CD4-positive, alpha-beta T cell (primary cell): Measurements from ENCODE around the gene VEGFA. TPM values are rescaled to one million over a fixed set of nuclear protein-coding genes. Genes with fewer than 3 reads are reported as not detected.

ENCODE experiments used
- ATAC-seq: fragments of 200-7000 bp; cut with Tn5 transposase; one replicate; pipeline ENCODE4 v1.10.0; 2022; ENCODE audit warnings: mild to moderate bottlenecking; ENCODE audit not compliant: poor library complexity
- CTCF ChIA-PET: fragments of 350-600 bp; sonication (Branson Sonifier 250); formaldehyde crosslinking; loops from one replicate; lab custom pipeline; 2021; ENCODE audit warnings: antibody characterized with exemption, inconsistent platforms; lab: Charles Lee
- POLR2A ChIA-PET: fragments of 350-600 bp; sonication (Branson Sonifier 250); formaldehyde crosslinking; loops from one replicate; lab custom pipeline; 2021; ENCODE audit warnings: antibody characterized with exemption, inconsistent platforms; lab: Charles Lee
- DNase-seq, 14 experiments: peaks; one replicate each; pipeline ENCODE4 v3.0.0-alpha.2; 2013 to 2020; ENCODE audit warnings: mixed read lengths in 2 of 14
- H3K27ac ChIP-seq, 2 donors: one replicate each; pipeline versions ENCODE4 v1.5.1 to v1.7.0; 2013; ENCODE audit warnings: low read length in 2 of 2, low read depth in 1 of 2, mild to moderate bottlenecking in 1 of 2
- H3K27me3 ChIP-seq, 2 experiments: 1 replicate in 1 of 2; 2 replicates in 1 of 2; pipeline versions ENCODE4 v1.6.1 to v1.7.0; 2013; ENCODE audit warnings: low read length in 2 of 2, control low read depth in 1 of 2, mild to moderate bottlenecking in 1 of 2, moderate library complexity in 1 of 2; ENCODE audit not compliant: insufficient read depth in 2 of 2, control insufficient read depth in 1 of 2
- H3K36me3 ChIP-seq: one replicate; pipeline ENCODE4 v1.6.1; 2013; ENCODE audit warnings: low read length, control low read depth; ENCODE audit not compliant: insufficient read depth
- H3K4me1 ChIP-seq: one replicate; pipeline ENCODE4 v1.6.1; 2013; ENCODE audit warnings: low read length, control low read depth; ENCODE audit not compliant: insufficient read depth
- H3K4me3 ChIP-seq: one replicate; pipeline ENCODE4 v1.5.1; 2013; ENCODE audit warnings: mild to moderate bottlenecking, low read length, moderate library complexity
- H3K9me3 ChIP-seq, 2 experiments: 1 replicate in 1 of 2; 2 replicates in 1 of 2; pipeline versions ENCODE4 v1.6.1 to v1.7.0; 2013; ENCODE audit warnings: low read length in 2 of 2, mild to moderate bottlenecking in 2 of 2, control low read depth in 1 of 2, moderate library complexity in 1 of 2; ENCODE audit not compliant: control insufficient read depth in 1 of 2, insufficient read depth in 1 of 2
- H3K27ac Mint-ChIP-seq: one replicate; pipeline ENCODE4 v1.8.0; 2020; ENCODE audit warnings: mixed read lengths
- H3K27me3 Mint-ChIP-seq: one replicate; pipeline ENCODE4 v1.8.0; 2021; ENCODE audit warnings: mixed read lengths
- H3K36me3 Mint-ChIP-seq: one replicate; pipeline ENCODE4 v1.8.0; 2021; ENCODE audit warnings: low read depth, mixed read lengths
- H3K4me1 Mint-ChIP-seq: one replicate; pipeline ENCODE4 v1.8.0; 2021; ENCODE audit warnings: low read depth, mixed read lengths
- H3K4me3 Mint-ChIP-seq: one replicate; pipeline ENCODE4 v1.8.0; 2020; ENCODE audit warnings: mild to moderate bottlenecking, mixed read lengths
- H3K9me3 Mint-ChIP-seq: one replicate; pipeline ENCODE4 v1.8.0; 2020; ENCODE audit warnings: mixed read lengths
- CTCF ChIP-seq: fragments of 200-600 bp; IDR thresholded peaks from one replicate; pipeline ENCODE4 v1.8.0; 2022; ENCODE audit warnings: antibody characterized with exemption, mild to moderate bottlenecking
- intact Hi-C, 2 experiments: fragments of 100-400 bp; cut with DNase I in 1 of 2; cut with micrococcal nuclease in 1 of 2; formaldehyde crosslinking; loops; one replicate each; pipeline versions ENCODE4 v1.15.1 to v1.9.0; 2023 to 2025; cut with DNase I, micrococcal nuclease
- total RNA-seq, 174 experiments: library from RNA in 2 of 174; stranded (reverse) in 2 of 174; gene quantifications; one replicate each; pipeline ENCODE4 v1.2.3 and lab custom pipeline; 2021 to 2026

Gene VEGFA
- total RNA-seq, 2 experiments from 2014 or later, result 3.5 to 3.7 TPM

GRCh38 chr6:43760210-43761168, 9.5 kb upstream of the VEGFA start:
- no peak overlapping the region for H3K27ac Mint-ChIP-seq
- intact Hi-C loops, result loop anchor here (10.0 kb wide), 2 partner anchors 96 to 156 kb away; no protein-coding TSS in a partner anchor
- no peak overlapping the region for H3K4me3 Mint-ChIP-seq
- DNase-seq, result peak in 1 of 14 experiments; percentile 3
- POLR2A ChIA-PET, result no interaction called here
- Histone ChIP-seq H3K36me3 (no peaks in the 10 kb centered on the region), H3K27ac (no peak overlapping the region), H3K9me3 (no peaks in the 10 kb centered on the region), H3K4me1 (no peaks in the 10 kb centered on the region), H3K4me3 (no peak overlapping the region), H3K27me3 (peaks cover 0 to 3% of the 10 kb centered on the region in 2 experiments)
- TF ChIP-seq CTCF, result no peak
- ATAC-seq, result no peak
- peaks cover 4% of the 10 kb centered on the region for H3K27me3 Mint-ChIP-seq
- H3K9me3 Mint-ChIP-seq, result no peaks in the 10 kb centered on the region
- no peaks in the 10 kb centered on the region for H3K4me1 Mint-ChIP-seq
- CTCF ChIA-PET, result interaction anchor here (1.5 kb wide), 1 partner anchor 9 kb away, joined by 4 read pairs; no protein-coding TSS in a partner anchor
- H3K36me3 Mint-ChIP-seq, result no peaks in the 10 kb centered on the region

GRCh38 chr6:43761666-43762409, 8.2 kb upstream of the VEGFA start:
- Mint-ChIP-seq H3K4me1 (no peaks in the 10 kb centered on the region), H3K4me3 (no peak overlapping the region), H3K9me3 (no peaks in the 10 kb centered on the region), H3K36me3 (no peaks in the 10 kb centered on the region), H3K27ac (no peak overlapping the region), H3K27me3 (peaks cover 4% of the 10 kb centered on the region)
- peaks cover 0 to 3% of the 10 kb centered on the region in 2 experiments for H3K27me3 ChIP-seq
- no peak overlapping the region for H3K4me3 ChIP-seq
- DNase-seq, result peak in 1 of 14 experiments; percentile 4
- no peaks in the 10 kb centered on the region for H3K9me3 ChIP-seq
- ChIA-PET CTCF (no interaction called here), POLR2A (no interaction called here)
- no peaks in the 10 kb centered on the region for H3K36me3 ChIP-seq
- no peak overlapping the region for H3K27ac ChIP-seq
- no peak for TF ChIP-seq CTCF
- intact Hi-C loops, result loop anchor here (10.0 kb wide), 2 partner anchors 97 to 157 kb away; no protein-coding TSS in a partner anchor
- no peak for ATAC-seq
- no peaks in the 10 kb centered on the region for H3K4me1 ChIP-seq

- intact Hi-C loops, result loop anchor here (10.0 kb wide), 2 partner anchors 98 to 158 kb away; no protein-coding TSS in a partner anchor
- Histone ChIP-seq H3K27me3 (peaks cover 0 to 3% of the 10 kb centered on the region in 2 experiments), H3K4me3 (no peak overlapping the region), H3K27ac (no peak overlapping the region), H3K9me3 (no peaks in the 10 kb centered on the region), H3K36me3 (no peaks in the 10 kb centered on the region), H3K4me1 (no peaks in the 10 kb centered on the region)
- peak in 1 of 14 experiments; percentile 3 for DNase-seq
- no peak overlapping the region for H3K27ac Mint-ChIP-seq
- no peaks in the 10 kb centered on the region for H3K9me3 Mint-ChIP-seq
- H3K4me1 Mint-ChIP-seq, result no peaks in the 10 kb centered on the region
- POLR2A ChIA-PET, result no interaction called here
- H3K4me3 Mint-ChIP-seq, result no peak overlapping the region
- no peaks in the 10 kb centered on the region for H3K36me3 Mint-ChIP-seq
- no peak for ATAC-seq
- CTCF ChIA-PET, result no interaction called here
- no peak for TF ChIP-seq CTCF
- H3K27me3 Mint-ChIP-seq, result peaks cover 4% of the 10 kb centered on the region
These were observed 7.6 kb upstream of the VEGFA start for GRCh38 chr6:43762410-43762768.
